Liver (tissue), 3 donors: Measurements from ENCODE around the gene TLE4.

Experiments
- CTCF ChIP-seq: fragments of 150-350 bp; IDR thresholded peaks from 2 replicates; pipeline ENCODE4 v1.5.1; 2017; ENCODE audit warnings: improper control_type of control experiment, low read depth, low read length; ENCODE audit not compliant: missing input control
- NR2F2 ChIP-seq: IDR thresholded peaks from 2 replicates; pipeline ENCODE4 v1.6.1; 2016; ENCODE audit warnings: antibody characterized with exemption
- RAD21 ChIP-seq, 2 donors: IDR thresholded peaks; 2 replicates each; pipeline ENCODE4 v1.6.1; 2016; ENCODE audit warnings: antibody characterized with exemption in 2 of 2, mild to moderate bottlenecking in 2 of 2
- SP1 ChIP-seq: IDR thresholded peaks from 2 replicates; pipeline ENCODE4 v1.6.1; 2018; ENCODE audit warnings: antibody characterized with exemption, mild to moderate bottlenecking
- donor health status: healthy.
- donor health status: healthy.

- no peak for TF ChIP-seq CTCF
- TF ChIP-seq RAD21 (IDR thresholded peaks at IDR 0.05) = no peak
- no peak for TF ChIP-seq SP1
- no peak for TF ChIP-seq NR2F2
These were observed 355 bp downstream of the TLE4 start for GRCh38 chr9:79572032-79572607.
